ENCODE results near the gene MICAL3.

GRCh38 chr22:17893900-17894535 is 130.3 kb downstream of the MICAL3 start:
- TF ChIP-seq CTCF (IDR thresholded peaks at IDR 0.05) (no peak), ZFX (IDR thresholded peaks at IDR 0.05; ENCODE audit: borderline replicate concordance) (no peak)
